ENCODE measurements around the gene FLYWCH1. TPM values are rescaled to one million over a fixed set of nuclear protein-coding genes. Genes with fewer than 3 reads are reported as not detected.

The FLYWCH1 gene
- total and polyA plus RNA-seq, 2 experiments from 2014 or later = 16.0 to 44.7 TPM

DNA sequence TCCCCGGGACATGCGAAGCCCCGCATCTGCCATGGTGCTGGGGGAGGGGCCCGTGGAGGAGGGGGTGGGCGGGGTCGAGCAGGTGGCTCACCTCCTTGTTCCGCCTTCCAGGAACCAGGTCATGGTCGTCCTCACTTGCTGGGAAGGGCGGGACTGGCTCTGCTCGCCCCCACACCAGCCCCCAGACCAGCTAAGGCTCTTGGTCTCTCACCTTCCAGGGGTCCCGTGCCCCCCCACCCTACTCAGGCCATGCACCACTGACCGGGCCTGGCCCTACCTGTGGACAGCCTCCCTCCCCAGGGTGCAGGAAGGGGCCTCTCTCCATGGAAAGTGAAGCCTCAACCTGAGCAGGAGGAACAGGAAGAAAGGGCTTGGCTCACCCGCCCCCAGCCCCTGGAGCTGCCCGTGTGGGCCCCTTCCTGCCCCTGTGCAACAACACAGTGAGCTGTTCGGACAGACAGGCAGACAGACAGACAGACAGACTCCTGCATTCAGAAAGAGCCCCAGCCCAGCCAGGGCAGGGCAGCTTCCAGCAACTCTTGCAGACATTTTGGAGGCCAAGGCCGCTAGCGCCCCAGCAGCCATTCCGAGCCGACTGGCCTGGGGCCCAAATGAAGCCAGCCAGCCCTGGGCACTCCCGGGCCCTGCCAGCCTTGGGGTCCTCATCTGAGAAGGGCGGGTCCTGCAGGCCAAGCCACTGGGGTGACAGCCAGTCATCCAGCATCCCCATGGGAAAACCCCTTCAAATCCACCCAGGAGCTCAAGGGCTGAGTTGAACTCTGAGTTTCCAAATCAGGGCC is 44.2 kb downstream of the FLYWCH1 start:
- DNase-seq = no peak
- 29 to 47% methylated on average over 13 to 20 of the region's 21 CpGs for WGBS, 2 experiments (ENCODE audit: low coverage in 1 of 2, low lambda C conversion rate in 2 of 2, missing lambda C conversion rate in 2 of 2)

DNA sequence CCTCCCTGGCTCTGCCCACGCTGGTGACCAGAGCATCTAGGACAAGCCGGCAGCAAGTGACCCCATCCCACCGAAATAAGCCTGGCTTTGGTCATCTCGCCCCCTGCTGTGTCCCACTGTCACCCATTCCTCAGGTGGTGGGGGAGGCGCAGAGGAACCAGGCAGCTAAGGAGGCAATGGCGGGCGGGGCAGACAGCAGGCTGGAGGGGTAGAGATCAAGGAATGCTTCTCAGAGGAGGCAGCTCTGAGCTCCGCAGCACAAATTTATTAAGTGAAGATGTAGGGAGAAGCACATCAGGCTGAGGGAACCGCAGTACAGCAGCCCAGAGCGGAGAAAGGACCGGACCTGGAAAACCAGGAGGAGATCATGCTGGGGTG is 44.8 kb downstream of the FLYWCH1 start:
- no peak overlapping the region for H3K9ac ChIP-seq
- DNase-seq = no peak
- TF ChIP-seq EZH2 (IDR thresholded peaks at IDR 0.05; ENCODE audit: insufficient read depth, poor library complexity, severe bottlenecking) = no peak
- no peak for TF ChIP-seq EZH2phosphoT487 (IDR thresholded peaks at IDR 0.05; ENCODE audit: insufficient read depth, low read depth)
- H3K4me2 ChIP-seq (ENCODE audit: unreplicated experiment) = no peak overlapping the region
- H3K27ac ChIP-seq = no peak overlapping the region
- no peaks in the 10 kb centered on the region for H3K4me1 ChIP-seq (ENCODE audit: insufficient read depth)
- H3F3A ChIP-seq (ENCODE audit: insufficient read depth) = no peaks in the 10 kb centered on the region
- H4K20me1 ChIP-seq (ENCODE audit: insufficient read depth) = no peaks in the 10 kb centered on the region
- peaks cover 17% of the 10 kb centered on the region for H3K27me3 ChIP-seq (replicated peaks; ENCODE audit: insufficient read depth)
- in situ Hi-C loops (cut with MboI) = no loop called here
- no peaks in the 10 kb centered on the region for H3K9me3 ChIP-seq (ENCODE audit: low read depth)
- H3K36me3 ChIP-seq (ENCODE audit: low read depth) = no peaks in the 10 kb centered on the region
- H3K79me2 ChIP-seq (ENCODE audit: insufficient read depth) = no peaks in the 10 kb centered on the region
- no peak overlapping the region for H2AFZ ChIP-seq
- 77% methylated on average over 11 of the region's 11 CpGs for WGBS, 2 experiments (ENCODE audit: low coverage in 1 of 2, low lambda C conversion rate in 2 of 2, missing lambda C conversion rate in 2 of 2)
- no peaks in the 10 kb centered on the region for H3K9me2 ChIP-seq (ENCODE audit: insufficient read depth)
- H3K4me3 ChIP-seq = no peak overlapping the region

More for the DNA sequence above, 44.2 kb downstream of the FLYWCH1 start:
- Histone ChIP-seq H3K4me1 (ENCODE audit: insufficient read depth) (no peaks in the 10 kb centered on the region), H4K20me1 (ENCODE audit: insufficient read depth) (no peaks in the 10 kb centered on the region), H3K9ac (no peak overlapping the region), H3F3A (ENCODE audit: insufficient read depth) (no peaks in the 10 kb centered on the region), H2AFZ (no peak overlapping the region), H3K27me3 (replicated peaks; ENCODE audit: insufficient read depth) (peaks cover 17% of the 10 kb centered on the region), H3K9me3 (ENCODE audit: low read depth) (no peaks in the 10 kb centered on the region), H3K4me3 (no peak overlapping the region), H3K4me2 (ENCODE audit: unreplicated experiment) (no peak overlapping the region), H3K27ac (no peak overlapping the region), H3K36me3 (ENCODE audit: low read depth) (no peaks in the 10 kb centered on the region), H3K79me2 (ENCODE audit: insufficient read depth) (no peaks in the 10 kb centered on the region), H3K9me2 (ENCODE audit: insufficient read depth) (no peaks in the 10 kb centered on the region)
- no peak for TF ChIP-seq EZH2phosphoT487 (IDR thresholded peaks at IDR 0.05; ENCODE audit: insufficient read depth, low read depth)
- TF ChIP-seq EZH2 (IDR thresholded peaks at IDR 0.05; ENCODE audit: insufficient read depth, poor library complexity, severe bottlenecking) = no peak
- in situ Hi-C loops (cut with MboI) = no loop called here

DNA sequence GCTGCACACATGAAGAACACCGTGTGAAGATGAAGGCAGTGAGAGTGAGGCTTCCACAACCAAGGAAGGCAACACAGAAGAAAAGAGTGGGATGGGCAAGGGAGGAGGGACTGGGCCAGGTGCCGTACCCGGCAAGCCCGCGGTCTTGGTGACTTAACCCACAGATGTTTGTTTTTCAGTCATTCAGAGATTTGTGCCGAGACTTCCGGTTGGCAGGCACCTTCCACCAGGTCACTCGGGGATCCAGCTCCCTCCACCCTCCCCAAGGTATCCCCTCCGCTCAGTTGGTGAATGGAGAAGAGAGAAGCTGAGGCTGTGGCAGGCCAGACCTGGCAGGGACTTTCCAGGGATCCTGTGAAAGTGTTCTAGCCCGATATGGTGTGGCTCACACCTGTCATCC is 47.5 kb downstream of the FLYWCH1 start:
- no peak overlapping the region for H2AFZ ChIP-seq
- no peaks in the 10 kb centered on the region for H3K9me3 ChIP-seq (ENCODE audit: low read depth)
- H3K27me3 ChIP-seq (replicated peaks; ENCODE audit: insufficient read depth) = peaks cover 33% of the 10 kb centered on the region
- in situ Hi-C loops (cut with MboI) = no loop called here
- H3F3A ChIP-seq (ENCODE audit: insufficient read depth) = no peaks in the 10 kb centered on the region
- TF ChIP-seq EZH2phosphoT487 (IDR thresholded peaks at IDR 0.05; ENCODE audit: insufficient read depth, low read depth) = no peak
- no peak for TF ChIP-seq EZH2 (IDR thresholded peaks at IDR 0.05; ENCODE audit: insufficient read depth, poor library complexity, severe bottlenecking)
- no peak for DNase-seq
- H3K9me2 ChIP-seq (ENCODE audit: insufficient read depth) = no peaks in the 10 kb centered on the region
- 48 to 52% methylated on average over 10 of the region's 10 CpGs for WGBS, 2 experiments (ENCODE audit: low coverage in 1 of 2, low lambda C conversion rate in 2 of 2, missing lambda C conversion rate in 2 of 2)
- no peaks in the 10 kb centered on the region for H3K36me3 ChIP-seq (ENCODE audit: low read depth)
- H3K4me2 ChIP-seq (ENCODE audit: unreplicated experiment) = no peak overlapping the region
- H3K4me1 ChIP-seq (ENCODE audit: insufficient read depth) = no peaks in the 10 kb centered on the region
- no peak overlapping the region for H3K4me3 ChIP-seq
- no peaks in the 10 kb centered on the region for H3K79me2 ChIP-seq (ENCODE audit: insufficient read depth)
- H3K27ac ChIP-seq = no peak overlapping the region
- H4K20me1 ChIP-seq (ENCODE audit: insufficient read depth) = no peaks in the 10 kb centered on the region
- no peak overlapping the region for H3K9ac ChIP-seq

DNA sequence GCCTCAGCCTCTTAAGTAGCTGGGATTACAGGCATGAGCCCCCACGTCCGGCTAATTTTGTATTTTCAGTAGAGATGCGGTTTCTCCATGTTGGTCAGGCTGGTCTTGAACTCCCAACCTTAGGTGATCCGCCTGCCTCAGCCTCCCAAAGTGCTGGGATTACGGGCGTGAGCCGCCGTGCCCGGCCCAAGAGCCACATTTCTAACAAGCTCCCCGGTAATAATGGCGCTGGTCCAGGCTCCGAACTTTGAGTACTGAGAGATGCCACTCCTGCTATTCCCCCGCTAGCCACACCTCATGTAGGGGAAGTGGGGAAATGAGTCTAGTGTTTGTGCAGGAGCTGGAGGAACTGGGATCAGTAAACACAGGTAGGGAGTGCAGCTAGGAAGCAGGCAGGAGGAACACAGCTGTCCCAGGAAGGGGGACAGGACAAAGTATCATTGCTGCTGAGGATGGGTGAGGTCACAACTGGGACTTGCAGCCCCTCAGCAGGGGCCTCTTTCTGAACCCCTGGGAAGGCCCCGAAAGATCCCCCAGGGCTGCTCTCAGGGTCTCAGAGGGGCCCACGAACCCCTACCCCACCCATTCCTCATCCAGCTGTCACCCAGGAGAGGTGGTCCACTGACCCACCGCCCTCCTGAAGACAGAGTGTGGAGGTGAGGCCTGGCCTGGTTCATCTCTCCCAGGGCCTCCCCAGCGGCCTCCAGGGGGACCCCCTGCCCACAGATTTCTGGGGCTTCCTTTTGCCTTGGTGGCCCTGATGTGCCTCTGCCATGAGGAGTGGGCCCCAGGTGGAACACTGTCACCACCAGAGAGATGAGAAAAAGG is 48.7 kb downstream of the FLYWCH1 start:
- in situ Hi-C loops (cut with MboI) = no loop called here
- Histone ChIP-seq H3K9me3 (ENCODE audit: low read depth) (no peaks in the 10 kb centered on the region), H3K79me2 (ENCODE audit: insufficient read depth) (no peaks in the 10 kb centered on the region), H4K20me1 (ENCODE audit: insufficient read depth) (no peaks in the 10 kb centered on the region), H3K4me3 (no peak overlapping the region), H2AFZ (no peak overlapping the region), H3K27ac (no peak overlapping the region), H3K4me2 (ENCODE audit: unreplicated experiment) (no peak overlapping the region), H3K27me3 (replicated peaks; ENCODE audit: insufficient read depth) (peaks cover 38% of the 10 kb centered on the region), H3F3A (ENCODE audit: insufficient read depth) (no peaks in the 10 kb centered on the region), H3K9ac (no peak overlapping the region), H3K4me1 (ENCODE audit: insufficient read depth) (no peaks in the 10 kb centered on the region), H3K36me3 (ENCODE audit: low read depth) (no peaks in the 10 kb centered on the region), H3K9me2 (ENCODE audit: insufficient read depth) (no peaks in the 10 kb centered on the region)
- 62 to 64% methylated on average over 16 to 17 of the region's 17 CpGs for WGBS, 2 experiments (ENCODE audit: low coverage in 1 of 2, low lambda C conversion rate in 2 of 2, missing lambda C conversion rate in 2 of 2)
- no peak for DNase-seq
- TF ChIP-seq EZH2phosphoT487 (IDR thresholded peaks at IDR 0.05; ENCODE audit: insufficient read depth, low read depth) (no peak), EZH2 (IDR thresholded peaks at IDR 0.05; ENCODE audit: insufficient read depth, poor library complexity, severe bottlenecking) (no peak)

Measured in GM23248 (cell line).